Measurements from ENCODE around the gene PCDHA10.

The PCDHA10 gene

GRCh38 chr5:140883927-140884697, 28.4 kb downstream of the PCDHA10 start:
- no peak for DNase-seq

- no peak for DNase-seq
These were observed 60.6 kb downstream of the PCDHA10 start for GRCh38 chr5:140916325-140916724.

All from NCI-H1436 (cell line).